Upper lobe of left lung (tissue), 6 donors: ENCODE measurements around the gene ZNF362. TPM values are rescaled to one million over a fixed set of nuclear protein-coding genes. Genes with fewer than 3 reads are reported as not detected.
A peak's percentile ranks its signal among the peaks of the same experiment; 100 is the strongest.

Experiments used
- ATAC-seq, 2 donors: fragments of 200-7000 bp; cut with Tn5 transposase; one replicate each; pipeline ENCODE4 v1.9.1; 2022; ENCODE audit warnings: mild to moderate bottlenecking in 2 of 2, moderate library complexity in 2 of 2; ENCODE audit not compliant: low FRiP score in 2 of 2
- DNase-seq, 2 donors: peaks; one replicate each; pipeline ENCODE4 v3.0.0-alpha.2; 2019 to 2020
- H3K27ac ChIP-seq, 4 donors: fragments of 200-600 bp; sonication (generic); one replicate each; pipeline ENCODE4 v1.5.1; 2016 to 2019
- H3K27me3 ChIP-seq, 4 donors: fragments of 200-600 bp; sonication (generic); one replicate each; pipeline ENCODE4 v1.5.1; 2017 to 2019
- H3K36me3 ChIP-seq, 4 donors: fragments of 200-600 bp; sonication (generic); one replicate each; pipeline ENCODE4 v1.5.1; 2016 to 2019
- H3K4me1 ChIP-seq, 4 donors: fragments of 200-600 bp; sonication (generic); one replicate each; pipeline ENCODE4 v1.5.1; 2018 to 2019
- H3K4me3 ChIP-seq, 4 donors: fragments of 200-600 bp; sonication (generic); one replicate each; pipeline ENCODE4 v1.5.1; 2017 to 2019; ENCODE audit warnings: mild to moderate bottlenecking in 2 of 4, moderate library complexity in 1 of 4
- H3K9me3 ChIP-seq, 4 donors: fragments of 200-600 bp; sonication (generic); one replicate each; pipeline ENCODE4 v1.5.1; 2018 to 2019
- EP300 ChIP-seq, 4 donors: sonication (generic); formaldehyde crosslinking; IDR thresholded peaks; one replicate each; pipeline ENCODE4 v1.5.1; 2017; ENCODE audit warnings: antibody characterized with exemption in 4 of 4, control low read depth in 2 of 4
- POLR2A ChIP-seq, 4 donors: fragments of 450-650 bp; IDR thresholded peaks; one replicate each; pipeline ENCODE4 v1.5.1; 2016 to 2017; ENCODE audit warnings: antibody characterized with exemption in 4 of 4, mild to moderate bottlenecking in 2 of 4
- POLR2AphosphoS5 ChIP-seq, 2 donors: sonication (generic); formaldehyde crosslinking; IDR thresholded peaks; one replicate each; pipeline ENCODE4 v1.5.1; 2017; ENCODE audit warnings: antibody characterized with exemption in 2 of 2
- WGBS, 2 donors: methylation state at CpG; one replicate each; pipeline ENCODE4 v1.1.5; 2017 to 2018; 5-methylcytosine and 5-hydroxymethylcytosine counted together
- total RNA-seq, 6 donors: library from RNA; depleted of rRNA in 4 of 6; stranded (reverse); fragments of >200 nt in 4 of 6; gene quantifications; one replicate each; pipeline versions ENCODE4 v1.1.0 to v1.2.1, GENCODE V29; 2016 to 2021
- TF ChIP-seq, protein P1 (sequence below), 6 experiments: fragments of 450-650 bp in 4 of 6; fragments of 200-600 bp in 2 of 6; sonication (generic) in 2 of 6; IDR thresholded peaks; one replicate each; pipeline ENCODE4 v1.5.1; 2016 to 2019; ENCODE audit warnings: antibody characterized with exemption in 6 of 6
- donor health status: DM: no; HTN: no; CAD: no; lungs with moderate emphysema.
- donor health status: DM: no; HTN: yes; CAD: no; lungs with severe emphysema.

ZNF362 gene
- total RNA-seq, 6 donors from 2014 or later, result 14.9 to 41.0 (median 21.3) TPM

DNA sequence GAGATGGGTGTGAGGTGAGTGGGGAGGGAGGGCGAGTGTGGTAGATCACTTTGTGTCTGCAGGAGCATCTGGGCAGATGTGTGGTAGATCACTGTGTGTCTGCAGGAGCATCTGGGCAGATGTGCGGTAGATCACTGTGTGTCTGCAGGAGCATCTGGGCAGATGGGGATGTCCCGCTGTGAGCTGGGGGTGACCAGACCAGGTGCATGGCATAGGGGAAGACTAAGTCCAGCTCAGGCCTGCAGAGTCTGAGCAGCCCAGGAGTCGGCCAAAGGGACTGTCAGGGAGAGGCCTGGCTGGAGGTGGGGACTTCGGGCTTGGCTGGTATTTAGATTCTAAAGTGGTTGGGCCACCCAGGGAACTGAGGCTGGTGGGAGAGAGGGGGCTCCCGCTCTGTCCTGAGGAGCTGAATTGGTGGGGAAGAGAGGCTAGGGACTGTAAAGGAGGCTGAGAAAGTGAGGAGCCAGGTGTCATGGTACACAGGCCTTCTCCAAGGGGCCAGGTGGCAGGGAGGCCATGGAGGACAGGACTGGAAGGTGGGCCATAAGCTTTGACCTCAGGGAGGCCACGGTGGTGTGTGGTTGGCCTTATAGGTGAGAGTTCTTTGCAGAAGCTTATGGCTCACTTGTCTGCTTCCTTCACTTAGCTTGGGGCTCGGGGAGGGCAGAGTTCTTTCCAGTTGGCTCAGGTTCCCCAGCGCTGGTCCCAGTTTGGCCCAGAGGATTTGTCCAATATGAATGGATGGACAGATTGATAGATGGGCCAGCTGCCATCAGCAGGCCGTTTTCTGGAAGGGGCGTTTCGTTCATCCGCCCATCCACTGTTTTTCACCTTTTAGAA is 15.6 kb downstream of the ZNF362 start:
- 78 to 84% methylated on average over 13 of the region's 13 CpGs for WGBS, 2 donors
- no peak overlapping the region for H3K4me3 ChIP-seq
- no peaks in the 10 kb centered on the region for H3K27me3 ChIP-seq
- TF ChIP-seq POLR2AphosphoS5 (IDR thresholded peaks at IDR 0.05), result no peak
- TF ChIP-seq POLR2A (IDR thresholded peaks at IDR 0.05), result no peak
- TF ChIP-seq EP300 (IDR thresholded peaks at IDR 0.05), result no peak
- TF ChIP-seq, protein P1, sequence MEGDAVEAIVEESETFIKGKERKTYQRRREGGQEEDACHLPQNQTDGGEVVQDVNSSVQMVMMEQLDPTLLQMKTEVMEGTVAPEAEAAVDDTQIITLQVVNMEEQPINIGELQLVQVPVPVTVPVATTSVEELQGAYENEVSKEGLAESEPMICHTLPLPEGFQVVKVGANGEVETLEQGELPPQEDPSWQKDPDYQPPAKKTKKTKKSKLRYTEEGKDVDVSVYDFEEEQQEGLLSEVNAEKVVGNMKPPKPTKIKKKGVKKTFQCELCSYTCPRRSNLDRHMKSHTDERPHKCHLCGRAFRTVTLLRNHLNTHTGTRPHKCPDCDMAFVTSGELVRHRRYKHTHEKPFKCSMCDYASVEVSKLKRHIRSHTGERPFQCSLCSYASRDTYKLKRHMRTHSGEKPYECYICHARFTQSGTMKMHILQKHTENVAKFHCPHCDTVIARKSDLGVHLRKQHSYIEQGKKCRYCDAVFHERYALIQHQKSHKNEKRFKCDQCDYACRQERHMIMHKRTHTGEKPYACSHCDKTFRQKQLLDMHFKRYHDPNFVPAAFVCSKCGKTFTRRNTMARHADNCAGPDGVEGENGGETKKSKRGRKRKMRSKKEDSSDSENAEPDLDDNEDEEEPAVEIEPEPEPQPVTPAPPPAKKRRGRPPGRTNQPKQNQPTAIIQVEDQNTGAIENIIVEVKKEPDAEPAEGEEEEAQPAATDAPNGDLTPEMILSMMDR (IDR thresholded peaks at IDR 0.05), result no peak
- DNase-seq (no peak), ATAC-seq (no peak)
- no peaks in the 10 kb centered on the region for H3K9me3 ChIP-seq
- no peak overlapping the region for H3K27ac ChIP-seq
- H3K4me1 ChIP-seq, result peaks cover 16 to 32% (median 22%) of the 10 kb centered on the region in 4 donors
- peaks cover 0 to 29% (median 7%) of the 10 kb centered on the region in 4 donors for H3K36me3 ChIP-seq

DNA sequence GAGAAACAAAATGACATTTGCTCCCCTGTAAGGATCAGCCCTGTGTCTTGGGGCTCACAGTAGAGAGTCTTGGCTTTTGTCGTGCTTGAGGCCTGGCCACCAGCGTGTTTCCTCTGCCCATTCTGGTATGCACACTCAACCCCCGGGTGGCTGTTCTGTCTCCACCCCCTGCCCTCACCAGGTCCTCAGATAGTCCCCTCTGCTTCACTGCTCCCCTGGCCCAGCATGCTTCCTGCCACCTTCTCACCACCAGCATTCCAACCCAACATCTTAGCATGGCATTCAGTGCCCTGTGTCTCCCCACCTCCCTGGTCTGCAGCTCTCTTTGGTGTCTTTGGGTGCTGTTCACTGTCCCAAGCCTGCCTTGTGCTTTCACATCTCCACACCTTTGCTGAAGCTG is 16.2 kb downstream of the ZNF362 start:
- ATAC-seq (no peak), DNase-seq (no peak)

DNA sequence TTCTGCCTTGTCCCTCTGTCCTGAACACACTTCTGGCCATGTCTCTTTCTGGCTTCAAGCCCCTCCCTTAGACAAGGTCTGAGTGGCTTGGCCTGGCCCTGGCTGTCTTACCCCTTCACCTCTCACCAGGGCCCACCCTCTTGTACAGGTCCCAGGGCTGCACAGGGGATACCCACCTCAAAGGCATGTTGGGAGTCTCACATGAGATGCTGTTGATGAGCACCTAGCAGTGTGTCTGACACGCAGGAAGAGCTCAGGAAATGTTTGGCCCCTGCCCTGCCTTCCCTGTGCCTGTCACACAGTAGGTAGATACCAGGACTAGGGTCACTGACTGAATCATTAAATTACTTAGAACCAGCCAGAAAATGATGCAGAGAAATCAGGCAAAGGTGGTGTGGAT is 16.6 kb downstream of the ZNF362 start:
- no peak for TF ChIP-seq EP300 (IDR thresholded peaks at IDR 0.05)
- TF ChIP-seq POLR2AphosphoS5 (IDR thresholded peaks at IDR 0.05), result no peak
- TF ChIP-seq POLR2A (IDR thresholded peaks at IDR 0.05), result no peak
- TF ChIP-seq, protein P1 (IDR thresholded peaks at IDR 0.05), result no peak
- Histone ChIP-seq H3K9me3 (no peaks in the 10 kb centered on the region), H3K36me3 (peaks cover 0 to 39% (median 15%) of the 10 kb centered on the region in 4 donors), H3K4me3 (no peak overlapping the region), H3K27me3 (no peaks in the 10 kb centered on the region), H3K27ac (peak overlapping the region in 1 of 4 donors; percentile 9), H3K4me1 (peaks cover 12 to 32% (median 21%) of the 10 kb centered on the region in 4 donors)
- no peak for ATAC-seq
- 67 to 90% methylated on average over 1 of the region's 1 CpG for WGBS, 2 donors
- DNase-seq, result no peak

More for the DNA sequence above, 16.2 kb downstream of the ZNF362 start:
- Histone ChIP-seq H3K4me3 (no peak overlapping the region), H3K36me3 (peaks cover 0 to 35% (median 13%) of the 10 kb centered on the region in 4 donors), H3K27me3 (no peaks in the 10 kb centered on the region), H3K4me1 (peaks cover 16 to 32% (median 22%) of the 10 kb centered on the region in 4 donors), H3K27ac (no peak overlapping the region), H3K9me3 (no peaks in the 10 kb centered on the region)
- 58 to 60% methylated on average over 3 of the region's 3 CpGs for WGBS, 2 donors
- TF ChIP-seq EP300 (IDR thresholded peaks at IDR 0.05) (no peak), POLR2A (IDR thresholded peaks at IDR 0.05) (no peak), POLR2AphosphoS5 (IDR thresholded peaks at IDR 0.05) (no peak)
- TF ChIP-seq, protein P1 (IDR thresholded peaks at IDR 0.05), result no peak

DNA sequence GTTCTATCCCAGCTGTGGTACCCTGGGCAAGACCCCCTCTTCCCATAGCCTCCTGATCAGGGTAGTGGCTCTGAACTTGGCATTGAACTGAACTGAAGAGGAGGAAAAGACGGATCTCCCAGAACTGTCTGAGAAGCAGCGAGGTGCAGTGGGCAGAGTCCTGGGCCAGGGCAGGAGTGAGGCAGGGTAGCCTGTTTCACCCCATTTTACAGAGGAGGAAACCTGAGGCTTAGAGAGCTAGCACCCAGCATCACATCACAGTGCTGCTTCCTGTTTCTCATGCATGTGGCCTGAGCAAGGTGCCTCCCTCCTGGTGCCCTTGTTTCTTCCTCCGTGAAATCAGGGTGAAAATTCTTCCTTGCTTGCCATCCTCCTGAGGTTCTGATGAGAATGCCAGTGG is 17.1 kb downstream of the ZNF362 start:
- H3K9me3 ChIP-seq, result no peaks in the 10 kb centered on the region
- H3K4me3 ChIP-seq, result no peak overlapping the region
- H3K36me3 ChIP-seq, result peaks cover 0 to 44% (median 15%) of the 10 kb centered on the region in 4 donors
- no peak for DNase-seq
- TF ChIP-seq EP300 (IDR thresholded peaks at IDR 0.05), result no peak
- no peak for TF ChIP-seq POLR2AphosphoS5 (IDR thresholded peaks at IDR 0.05)
- no peak for TF ChIP-seq POLR2A (IDR thresholded peaks at IDR 0.05)
- TF ChIP-seq, protein P1 (IDR thresholded peaks at IDR 0.05), result no peak
- no peak for ATAC-seq
- H3K27me3 ChIP-seq, result no peaks in the 10 kb centered on the region
- peaks cover 7 to 29% (median 17%) of the 10 kb centered on the region in 4 donors for H3K4me1 ChIP-seq
- peak overlapping the region in 1 of 4 donors; percentile 9 for H3K27ac ChIP-seq
- WGBS, 2 donors, result 77 to 100% methylated on average over 3 of the region's 3 CpGs
